B cell (primary cell): ENCODE measurements around the gene PCSK7. TPM values are rescaled to one million over a fixed set of nuclear protein-coding genes. Genes with fewer than 3 reads are reported as not detected.
A peak's percentile ranks its signal among the peaks of the same experiment; 100 is the strongest.

Experiments used
- ATAC-seq: fragments of 200-7000 bp; cut with Tn5 transposase; one replicate; pipeline ENCODE4 v1.10.0; 2021; ENCODE audit warnings: low read depth, mild to moderate bottlenecking, moderate number of reproducible peaks, moderate library complexity
- CTCF ChIA-PET: fragments of 350-600 bp; sonication (Branson Sonifier 250); formaldehyde crosslinking; loops from one replicate; lab custom pipeline; 2021; ENCODE audit warnings: antibody characterized with exemption, inconsistent platforms; lab: Charles Lee
- POLR2A ChIA-PET: fragments of 350-600 bp; sonication (Branson Sonifier 250); formaldehyde crosslinking; loops from one replicate; lab custom pipeline; 2021; ENCODE audit warnings: antibody characterized with exemption; lab: Charles Lee
- DNase-seq: peaks from one replicate; pipeline ENCODE4 v3.0.0; 2013
- H2AFZ ChIP-seq: 2 replicates; pipeline ENCODE4 v1.6.1; 2012; ENCODE audit warnings: mild to moderate bottlenecking, low read depth, low read length; ENCODE audit not compliant: insufficient read depth, poor library complexity, severe bottlenecking
- H3K27ac ChIP-seq, 2 donors: 1 replicate in 1 of 2; 2 replicates in 1 of 2; pipeline ENCODE4 v1.5.1; 2012 to 2013; ENCODE audit warnings: low read length in 2 of 2, mild to moderate bottlenecking in 2 of 2, moderate library complexity in 1 of 2
- H3K27me3 ChIP-seq, 4 experiments: fragments of 200-600 bp in 1 of 4; sonication (generic) in 1 of 4; replicated peaks in 1 of 4; 1 replicate in 2 of 4; 2 replicates in 2 of 4; pipeline versions ENCODE4 v1.6.1 to v1.7.0; 2013 to 2016; ENCODE audit warnings: low read length in 3 of 4, mild to moderate bottlenecking in 2 of 4, mixed read lengths in 1 of 4, moderate library complexity in 1 of 4; ENCODE audit not compliant: insufficient read depth in 4 of 4, control insufficient read depth in 3 of 4; ENCODE audit errors: control extremely low read depth in 1 of 4
- H3K36me3 ChIP-seq, 2 experiments: replicated peaks in 1 of 2; 1 replicate in 1 of 2; 2 replicates in 1 of 2; pipeline versions ENCODE4 v1.6.1 to v1.7.1; 2013; ENCODE audit warnings: low read length in 1 of 2; ENCODE audit not compliant: insufficient read depth in 2 of 2, control insufficient read depth in 1 of 2; ENCODE audit errors: control extremely low read depth in 1 of 2, extremely low read depth in 1 of 2
- H3K4me1 ChIP-seq, 2 donors: fragments of 200-600 bp in 1 of 2; sonication (generic) in 1 of 2; 1 replicate in 1 of 2; 2 replicates in 1 of 2; pipeline versions ENCODE4 v1.5.1 to v1.6.1; 2013 to 2017; ENCODE audit warnings: low read length in 2 of 2; ENCODE audit not compliant: control insufficient read depth in 2 of 2, insufficient read depth in 2 of 2
- H3K4me2 ChIP-seq: replicated peaks from 2 replicates; pipeline ENCODE3; 2012; ENCODE audit warnings: mild to moderate bottlenecking, low read depth, low read length; ENCODE audit not compliant: poor library complexity, severe bottlenecking
- H3K4me3 ChIP-seq, 5 experiments: fragments of 200-600 bp in 1 of 5; sonication (generic) in 1 of 5; 1 replicate in 3 of 5; 2 replicates in 2 of 5; pipeline versions ENCODE4 v1.5.1 to v1.7.0; 2011 to 2016; ENCODE audit warnings: low read length in 4 of 5, mild to moderate bottlenecking in 4 of 5, low read depth in 2 of 5, control low read depth in 1 of 5, moderate library complexity in 1 of 5; ENCODE audit not compliant: insufficient read depth in 1 of 5; ENCODE audit errors: control extremely low read depth in 1 of 5, extremely low read depth in 1 of 5
- H3K79me2 ChIP-seq: fragments of 200-600 bp; sonication (generic); one replicate; pipeline ENCODE4 v1.6.0; 2016; ENCODE audit warnings: low read length; ENCODE audit not compliant: control insufficient read depth, insufficient read depth
- H3K9ac ChIP-seq: fragments of 200-600 bp; sonication (generic); 2 replicates; pipeline ENCODE4 v1.6.1; 2017; ENCODE audit warnings: mild to moderate bottlenecking, low read length, moderate library complexity
- H3K9me3 ChIP-seq, 3 donors: one replicate each; pipeline versions ENCODE4 v1.6.1 to v1.7.1; 2013; ENCODE audit warnings: low read length in 2 of 3; ENCODE audit not compliant: control insufficient read depth in 2 of 3, insufficient read depth in 1 of 3; ENCODE audit errors: control extremely low read depth in 1 of 3
- H4K20me1 ChIP-seq: 2 replicates; pipeline ENCODE4 v1.6.0; 2012; ENCODE audit warnings: mild to moderate bottlenecking, low read length; ENCODE audit not compliant: insufficient read depth, control insufficient read depth, poor library complexity, severe bottlenecking
- H3K27ac Mint-ChIP-seq: one replicate; pipeline ENCODE4 v1.8.0; 2021; ENCODE audit warnings: mixed read lengths
- H3K27me3 Mint-ChIP-seq: one replicate; pipeline ENCODE4 v1.8.0; 2021; ENCODE audit warnings: mixed read lengths
- H3K4me1 Mint-ChIP-seq: one replicate; pipeline ENCODE4 v1.8.0; 2021; ENCODE audit warnings: mixed read lengths
- H3K4me3 Mint-ChIP-seq: one replicate; pipeline ENCODE4 v1.8.0; 2021; ENCODE audit warnings: mixed read lengths
- H3K9me3 Mint-ChIP-seq: one replicate; pipeline ENCODE4 v1.8.0; 2022; ENCODE audit warnings: mixed read lengths; ENCODE audit not compliant: insufficient read depth
- CTCF ChIP-seq: fragments of 200-600 bp; IDR thresholded peaks from one replicate; pipeline ENCODE4 v1.8.0; 2022; ENCODE audit warnings: antibody characterized with exemption, mild to moderate bottlenecking
- EZH2 ChIP-seq: IDR thresholded peaks from 2 replicates; pipeline ENCODE4 v1.6.1; 2012; ENCODE audit warnings: borderline replicate concordance, low read depth, mild to moderate bottlenecking, moderate library complexity, low read length; ENCODE audit not compliant: insufficient read depth, poor library complexity, severe bottlenecking
- WGBS: methylation state at CpG from one replicate; pipeline ENCODE4 v1.1.5; 2013; ENCODE audit warnings: missing lambda C conversion rate; ENCODE audit not compliant: insufficient coverage; 5-methylcytosine and 5-hydroxymethylcytosine counted together
- intact Hi-C: fragments of 100-400 bp; cut with micrococcal nuclease; formaldehyde crosslinking; loops from one replicate; pipeline ENCODE4 v1.10.0; 2022
- polyA plus RNA-seq: library from polyadenylated mRNA; depleted of rRNA; stranded (reverse); fragments of >200 nt; gene quantifications from 2 replicates; pipeline ENCODE4 v1.2.3, GENCODE V29; 2012
- total RNA-seq, 2 donors: library from RNA; stranded (reverse); fragments of 120-200 nt in 1 of 2; gene quantifications; 1 replicate in 1 of 2; 2 replicates in 1 of 2; pipeline versions ENCODE4 v1.2.3 to v1.2.4, GENCODE V29; 2013 to 2022

The PCSK7 gene
- total and polyA plus RNA-seq, 2 donors (not counting 1 experiment from before 2014, with no cell fraction given), result 203 to 283 TPM

DNA sequence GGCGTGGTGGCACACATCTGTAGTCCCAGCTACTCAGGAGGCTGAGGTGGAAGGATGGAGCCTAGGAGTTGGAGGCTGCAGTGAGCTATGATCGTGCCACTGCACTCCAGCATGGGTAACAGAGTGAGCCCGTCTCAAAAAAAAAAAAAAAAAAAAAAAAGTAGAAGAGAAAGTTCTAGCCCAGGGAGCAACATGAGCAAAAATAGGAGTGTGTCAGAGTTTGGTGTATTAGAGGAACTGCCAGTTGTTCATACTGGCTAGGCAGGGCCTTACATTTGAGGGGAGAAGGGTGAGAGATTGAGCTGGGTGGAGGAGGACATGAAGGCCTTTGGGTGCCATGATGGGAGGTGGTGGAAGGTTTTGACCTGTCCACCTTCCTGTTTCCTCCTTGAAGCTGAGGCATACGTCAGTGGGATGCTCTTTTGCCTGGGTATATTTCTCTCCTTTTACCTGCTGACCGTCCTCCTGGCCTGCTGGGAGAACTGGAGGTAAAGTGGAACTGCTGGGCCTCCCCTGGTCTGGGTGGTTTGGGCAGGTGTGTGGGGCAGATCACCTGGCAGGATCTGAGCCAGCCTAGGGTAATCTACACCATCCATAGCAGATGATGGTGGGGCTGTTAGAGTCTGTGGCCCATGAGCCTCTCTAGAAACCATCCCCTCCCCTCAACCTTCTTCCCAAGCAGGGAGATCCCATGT, 46.0 kb downstream of the PCSK7 start:
- intact Hi-C loops, result no loop called here
- Histone ChIP-seq H3K4me2 (peak overlapping the region; percentile 73), H3K79me2 (peaks cover 54% of the 10 kb centered on the region), H3K9me3 (no peaks in the 10 kb centered on the region), H2AFZ (peak overlapping the region; percentile 23), H4K20me1 (no peaks in the 10 kb centered on the region), H3K27me3 (no peaks in the 10 kb centered on the region), H3K27ac (peak overlapping the region; percentile 90 to 91), H3K9ac (no peak overlapping the region), H3K4me3 (peak overlapping the region in 2 of 5 experiments; percentile 13 to 56), H3K36me3 (peaks cover 0 to 64% of the 10 kb centered on the region in 2 experiments), H3K4me1 (peaks cover 64 to 76% of the 10 kb centered on the region in 2 donors)
- Mint-ChIP-seq H3K4me1 (peaks cover 74% of the 10 kb centered on the region), H3K4me3 (peak overlapping the region; percentile 68), H3K27ac (peak overlapping the region; percentile 98), H3K9me3 (no peaks in the 10 kb centered on the region), H3K27me3 (no peaks in the 10 kb centered on the region)
- 48% methylated on average over 4 of the region's 5 CpGs for WGBS
- DNase-seq (peak; percentile 82), ATAC-seq (peak; percentile 25)
- ChIA-PET POLR2A (interaction anchor here (0.6 to 0.7 kb wide), 5 partner anchors 10 to 271 kb away, joined by 3 to 9 read pairs (median 7); no protein-coding TSS in a partner anchor), CTCF (interaction anchor here (0.7 to 14.8 kb wide), 6 partner anchors 9 to 86 kb away, joined by 4 to 309 read pairs (median 4); partner anchors contain the start of genes PCSK7 and RNF214)
- TF ChIP-seq CTCF (no peak), EZH2 (no peak)
